GM18909 (cell line): ENCODE measurements around the gene UNC80.
A peak's percentile ranks its signal among the peaks of the same experiment; 100 is the strongest.
"Not testable (repeated sequence)": the region's sequence is repeated elsewhere in the genome, so short reads cannot be mapped to it uniquely, and the experiment has no call there.

ENCODE experiments used
- ATAC-seq: cut with Tn5 transposase; IDR thresholded peaks from one replicate; pipeline ENCODE4 v1.9.1; 2021; ENCODE audit warnings: mild to moderate bottlenecking; ENCODE audit not compliant: unreplicated experiment, poor library complexity

Gene UNC80

GRCh38 chr2:209771474-209772289 lies at the start of gene UNC80:
UNC80 (plus strand) TSS chr2:209771832; CDS start chr2:209772073, 241 bp downstream.
- ATAC-seq = peak; percentile 72

GRCh38 chr2:209726311-209726710 lies 45.3 kb upstream of the UNC80 start:
- ATAC-seq = no peak

- no peak for ATAC-seq
These were observed 44.6 kb upstream of the UNC80 start for GRCh38 chr2:209727077-209727476.

GRCh38 chr2:209734805-209735204 lies 36.8 kb upstream of the UNC80 start:
- no peak for ATAC-seq

GRCh38 chr2:209741953-209742352 lies 29.7 kb upstream of the UNC80 start:
- ATAC-seq = no peak

DNA sequence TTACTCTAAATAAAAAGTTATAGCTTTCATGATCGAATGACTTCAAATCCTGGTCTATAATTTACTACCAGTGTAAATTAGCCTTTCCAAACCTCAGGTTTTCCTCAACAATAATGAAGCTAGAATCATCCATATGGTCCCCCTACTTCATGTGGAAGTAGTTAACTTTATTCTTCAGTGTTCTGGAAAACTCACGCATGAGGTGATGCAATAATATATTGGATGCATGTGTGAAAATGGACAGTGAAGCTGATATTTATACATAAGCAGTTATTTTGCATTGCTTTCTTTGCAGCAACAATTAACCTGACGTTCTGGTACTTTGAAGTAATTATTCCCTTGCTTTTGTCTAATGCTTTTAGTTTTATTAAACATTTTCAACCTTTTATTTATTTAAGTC lies 18.6 kb upstream of the UNC80 start:
- ATAC-seq = no peak

GRCh38 chr2:209757163-209757562 lies 14.5 kb upstream of the UNC80 start:
- no peak for ATAC-seq

- ATAC-seq = no peak
These were observed 10.1 kb upstream of the UNC80 start for GRCh38 chr2:209761566-209761965.

- no peak for ATAC-seq
These were observed 9.1 kb upstream of the UNC80 start for GRCh38 chr2:209762563-209762962.

GRCh38 chr2:209763106-209763505 lies 8.5 kb upstream of the UNC80 start:
- no peak for ATAC-seq

DNA sequence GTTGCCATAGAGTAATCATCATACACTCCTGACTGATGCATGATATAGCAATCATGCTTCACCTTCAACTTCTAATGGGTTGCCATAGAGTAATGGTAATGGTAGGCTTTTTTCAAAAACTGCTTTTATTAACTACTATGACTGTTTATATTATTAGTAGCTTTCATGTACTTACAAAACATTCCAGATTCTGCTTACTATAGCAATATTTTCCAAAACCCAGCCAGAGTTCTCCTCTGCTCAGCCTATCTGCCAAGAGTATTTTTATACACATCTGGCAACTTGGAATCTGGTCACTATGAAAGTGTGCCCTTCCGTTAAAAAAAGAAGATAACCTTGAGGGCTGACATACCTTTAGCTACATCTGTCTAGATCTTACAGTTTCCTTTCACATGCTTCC lies 5.0 kb upstream of the UNC80 start:
- no peak for ATAC-seq

- no peak for ATAC-seq
These were observed 4.3 kb upstream of the UNC80 start for GRCh38 chr2:209767316-209767715.

DNA sequence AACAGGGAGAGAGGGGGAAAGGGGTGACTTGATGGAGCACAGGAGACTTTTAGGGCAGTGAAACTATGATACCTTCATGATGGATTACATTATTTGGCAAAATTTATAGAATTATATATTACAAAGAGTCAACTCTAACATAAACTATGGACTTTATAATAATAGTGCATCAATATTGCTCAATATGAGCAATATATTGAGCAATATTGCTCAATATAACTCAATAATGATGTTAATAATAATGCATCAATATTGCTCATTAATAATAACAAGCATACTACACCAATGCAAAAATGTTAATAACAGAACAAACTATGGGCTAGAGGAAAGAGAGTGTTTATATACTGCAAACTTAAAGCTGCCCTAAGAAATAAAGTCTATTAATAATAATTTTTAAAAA lies 3.1 kb upstream of the UNC80 start:
- no peak for ATAC-seq

DNA sequence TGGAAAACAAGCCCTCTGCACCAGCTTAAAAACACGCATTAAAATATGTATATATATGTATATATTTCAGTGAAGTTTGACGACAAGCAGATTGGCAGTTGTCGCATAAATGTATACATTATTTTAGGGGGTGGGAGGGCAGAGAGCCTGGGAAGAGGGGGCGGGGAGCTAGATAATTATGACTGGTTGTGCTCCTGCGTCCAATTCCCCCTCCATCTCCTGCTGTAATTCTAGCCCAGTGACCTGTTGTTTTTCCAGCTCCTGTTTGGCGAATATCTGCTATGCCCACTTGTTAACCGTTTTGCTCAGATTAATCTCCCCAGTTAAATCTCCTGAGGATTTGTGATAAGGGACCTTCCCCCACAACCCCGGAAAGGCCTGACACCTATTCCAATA lies 656 bp downstream of the UNC80 start:
- ATAC-seq = no peak

DNA sequence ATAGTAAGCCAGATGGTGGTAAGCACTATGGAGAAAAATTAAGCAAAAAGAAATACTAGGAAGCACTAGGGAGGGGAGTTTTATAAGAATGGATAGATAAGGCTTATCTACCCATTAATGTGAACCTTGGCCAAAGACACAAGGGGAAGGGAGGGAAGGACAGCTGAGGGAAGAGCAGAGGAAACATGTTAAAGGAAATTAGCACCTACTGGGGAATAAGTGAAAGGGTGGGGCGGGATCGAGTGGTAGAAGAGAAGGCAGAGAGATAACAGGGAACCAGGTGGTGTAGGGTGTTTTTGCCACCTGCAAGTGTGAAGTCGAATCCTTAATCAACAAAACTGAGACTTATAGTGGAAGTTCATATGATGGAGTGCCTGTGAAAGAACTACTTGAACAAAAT lies 1.7 kb downstream of the UNC80 start:
- no peak for ATAC-seq

DNA sequence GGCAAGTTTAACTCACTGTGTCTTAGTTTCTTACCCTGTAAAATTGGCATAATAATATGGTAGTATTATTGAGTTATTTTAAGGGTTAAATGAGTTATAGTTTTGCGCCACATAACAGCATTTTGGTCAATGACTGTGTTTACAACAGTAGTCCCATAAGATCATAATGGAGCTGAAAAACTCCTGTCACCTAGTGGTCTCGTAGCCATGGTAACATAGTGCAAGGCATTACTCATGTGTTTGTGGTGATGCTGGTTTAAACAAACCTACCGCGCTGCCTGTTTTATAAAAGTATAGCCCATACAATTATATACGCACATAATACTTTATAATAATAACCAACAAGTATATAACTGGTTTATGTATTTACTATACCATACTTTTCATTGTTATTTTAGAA lies 15.8 kb downstream of the UNC80 start:
- no peak for ATAC-seq

DNA sequence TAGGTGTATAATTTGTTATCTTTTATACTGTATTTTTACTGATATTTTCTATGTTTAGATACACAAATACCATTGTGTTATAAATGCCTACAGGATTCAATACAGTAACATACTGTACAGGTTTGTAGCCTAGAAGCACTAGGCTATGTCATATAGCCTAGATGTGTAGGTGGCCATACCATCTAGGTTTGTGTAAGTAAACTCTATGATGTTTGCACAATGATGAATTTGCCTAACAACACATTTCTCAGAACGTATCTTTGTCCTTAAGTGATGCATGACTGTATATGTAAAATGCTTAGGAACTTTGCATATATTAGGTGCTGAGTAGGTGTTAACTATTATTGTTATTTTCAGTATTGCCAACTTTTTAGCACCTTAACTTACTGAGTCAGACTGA lies 17.3 kb downstream of the UNC80 start:
- ATAC-seq = no peak

DNA sequence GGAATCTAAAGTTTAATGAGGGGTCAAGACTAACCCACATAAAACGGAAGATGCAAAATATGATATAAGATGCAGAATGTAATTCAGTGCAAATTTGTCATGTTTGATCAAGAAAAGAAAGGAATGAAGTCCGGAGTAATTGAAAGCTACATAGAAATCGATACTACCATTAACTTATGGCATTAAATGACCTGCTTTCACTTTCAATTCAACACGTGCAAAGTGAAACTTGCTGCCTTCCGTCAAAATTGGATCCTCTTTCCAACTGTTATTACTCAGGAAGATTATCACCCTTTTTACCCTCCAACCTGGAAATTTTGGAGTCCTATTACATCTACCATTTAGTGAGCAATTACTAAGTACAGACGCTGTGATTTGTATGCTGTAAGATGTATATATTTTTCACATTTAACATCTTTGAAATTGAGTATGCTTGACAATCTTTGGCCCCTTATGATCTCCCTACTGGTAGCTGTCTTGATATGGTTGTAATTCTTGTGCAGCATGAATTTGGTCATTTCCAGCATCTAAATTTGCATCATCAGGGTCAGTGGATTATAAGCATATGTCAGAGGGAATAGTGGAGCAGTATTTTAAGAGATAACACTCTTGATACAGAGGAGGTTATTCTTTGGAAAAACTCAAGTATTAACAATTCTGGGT lies 18.6 kb downstream of the UNC80 start:
- ATAC-seq = peak; percentile 60

GRCh38 chr2:209791151-209791550 lies 19.5 kb downstream of the UNC80 start:
- ATAC-seq = no peak

DNA sequence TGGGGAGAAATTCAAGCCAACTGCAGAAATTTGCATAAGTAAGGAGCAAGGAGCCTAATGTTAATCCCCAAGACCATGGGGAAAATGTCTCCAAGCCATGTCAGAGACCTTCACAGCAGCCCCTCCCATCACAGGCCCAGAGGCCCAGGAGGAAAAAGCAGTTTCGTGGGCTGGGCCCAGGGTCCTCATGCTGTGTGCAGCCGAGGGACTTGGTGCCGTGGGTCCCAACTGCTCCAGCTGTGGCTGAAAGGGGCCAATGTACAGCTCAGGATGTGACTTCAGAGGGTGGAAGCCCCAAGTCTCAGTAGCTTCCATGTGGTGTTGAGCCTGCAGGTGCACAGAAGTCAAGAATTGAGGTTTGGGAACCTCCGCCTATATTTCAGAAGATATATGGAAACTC lies 23.8 kb downstream of the UNC80 start:
- ATAC-seq = not testable (repeated sequence)

DNA sequence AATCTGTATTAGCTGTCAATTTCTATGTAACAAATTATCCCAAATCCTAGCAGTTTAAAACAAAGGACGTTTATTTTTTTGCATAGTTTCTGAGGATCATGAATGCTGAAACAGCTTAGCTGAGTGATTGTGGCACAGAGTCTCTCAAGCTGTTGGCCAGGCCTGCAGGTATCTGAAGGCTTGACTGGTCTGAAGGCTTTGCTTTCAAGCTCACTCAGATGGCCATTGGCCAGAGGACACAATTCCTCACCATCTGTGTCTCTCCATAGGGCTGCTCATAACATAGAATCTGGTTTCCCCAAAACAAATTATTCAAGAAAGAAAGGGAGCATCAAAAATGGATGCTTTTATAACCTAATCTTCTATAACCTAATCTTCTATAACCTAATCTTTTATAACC lies 33.7 kb downstream of the UNC80 start:
- no peak for ATAC-seq

GRCh38 chr2:209806318-209806717 lies 34.7 kb downstream of the UNC80 start:
- ATAC-seq = no peak
